NCI-H446 (cell line): ENCODE data around the gene TOR1AIP1.
A peak's percentile ranks its signal among the peaks of the same experiment; 100 is the strongest.
"Not testable (repeated sequence)": the region's sequence is repeated elsewhere in the genome, so short reads cannot be mapped to it uniquely, and the experiment has no call there.

Source experiments
- DNase-seq, 2 experiments: peaks; one replicate each; lab custom pipeline; 2025; lab: John Stamatoyannopoulos, UW

Gene TOR1AIP1

GRCh38 chr1:179882253-179883039 is at the start of gene TOR1AIP1:
TOR1AIP1 (plus strand) TSS chr1:179882285; CDS start chr1:179882503, 218 bp downstream.
- DNase-seq, result peak; percentile 97 to 99

- not testable (repeated sequence) for DNase-seq
Measured at GRCh38 chr1:179836686-179837445, 45.2 kb upstream of the TOR1AIP1 start.

- no peak for DNase-seq
Measured at GRCh38 chr1:179840107-179840506, 42.0 kb upstream of the TOR1AIP1 start.

GRCh38 chr1:179848233-179848632 is 33.9 kb upstream of the TOR1AIP1 start:
- no peak for DNase-seq

- no peak for DNase-seq
Measured at GRCh38 chr1:179853102-179853501, 29.0 kb upstream of the TOR1AIP1 start.

GRCh38 chr1:179855831-179856230 is 26.3 kb upstream of the TOR1AIP1 start:
- not testable (repeated sequence) for DNase-seq

- DNase-seq, result no peak
Measured at GRCh38 chr1:179856296-179856695, 25.8 kb upstream of the TOR1AIP1 start.

- DNase-seq, result no peak
Measured at GRCh38 chr1:179857009-179857408, 25.1 kb upstream of the TOR1AIP1 start.

- no peak for DNase-seq
Measured at GRCh38 chr1:179860652-179861051, 21.4 kb upstream of the TOR1AIP1 start.

GRCh38 chr1:179865377-179865776 is 16.7 kb upstream of the TOR1AIP1 start:
- DNase-seq, result no peak

GRCh38 chr1:179866616-179867015 is 15.5 kb upstream of the TOR1AIP1 start:
- DNase-seq, result no peak

GRCh38 chr1:179867493-179868330 is 14.4 kb upstream of the TOR1AIP1 start:
- DNase-seq, result peak; percentile 52 to 66

- DNase-seq, result no peak
Measured at GRCh38 chr1:179870870-179871269, 11.2 kb upstream of the TOR1AIP1 start.

GRCh38 chr1:179871940-179872339 is 10.1 kb upstream of the TOR1AIP1 start:
- DNase-seq, result no peak

GRCh38 chr1:179872558-179872957 is 9.5 kb upstream of the TOR1AIP1 start:
- DNase-seq, result no peak

GRCh38 chr1:179873438-179873851 is 8.6 kb upstream of the TOR1AIP1 start:
- no peak for DNase-seq

GRCh38 chr1:179875596-179876299 is 6.3 kb upstream of the TOR1AIP1 start:
- DNase-seq, result no peak

- DNase-seq, result no peak
Measured at GRCh38 chr1:179876300-179876715, 5.8 kb upstream of the TOR1AIP1 start.

- DNase-seq, result peak; percentile 77 to 90
Measured at GRCh38 chr1:179877586-179878265, 4.4 kb upstream of the TOR1AIP1 start, which contains the start of gene TOR1AIP2. TOR1AIP2 (minus strand) TSS chr1:179877803; CDS start chr1:179852665, 25,138 bp downstream.

- DNase-seq, result no peak
Measured at GRCh38 chr1:179879797-179880196, 2.3 kb upstream of the TOR1AIP1 start.
